Natural killer cell treated with Interleukin-12 subunit alpha and Interleukin-12 subunit beta and Interleukin-15 and Interleukin-18, amount 100 ng/mL, for 72 hours (primary cell): ENCODE data around the gene PGBD4. TPM values are rescaled to one million over a fixed set of nuclear protein-coding genes. Genes with fewer than 3 reads are reported as not detected.
"Not testable (repeated sequence)": the region's sequence is repeated elsewhere in the genome, so short reads cannot be mapped to it uniquely, and the experiment has no call there.

Experiments
- ATAC-seq, 2 donors: fragments of 150-1000 bp; cut with Tn5 transposase in 1 of 2; sonication (Bioruptor Pico), chemical (Tn5 transposase) in 1 of 2; 2 replicates each; pipeline ENCODE4 v1.10.0; 2021
- DNase-seq: peaks from one replicate; pipeline ENCODE4 v3.0.0; 2022; ENCODE audit warnings: low spot score
- H3K27ac Mint-ChIP-seq, 2 donors: 1 replicate in 1 of 2; 2 replicates in 1 of 2; pipeline ENCODE4 v1.8.0; 2022; ENCODE audit warnings: mixed read lengths in 2 of 2, mild to moderate bottlenecking in 1 of 2, moderate library complexity in 1 of 2
- H3K27me3 Mint-ChIP-seq, 2 donors: 1 replicate in 1 of 2; 2 replicates in 1 of 2; pipeline ENCODE4 v1.8.0; 2022; ENCODE audit warnings: mixed read lengths in 2 of 2
- H3K36me3 Mint-ChIP-seq: one replicate; pipeline ENCODE4 v1.8.0; 2022; ENCODE audit warnings: mixed read lengths
- H3K4me1 Mint-ChIP-seq, 2 donors: 1 replicate in 1 of 2; 2 replicates in 1 of 2; pipeline ENCODE4 v1.8.0; 2022; ENCODE audit warnings: low read depth in 2 of 2, mixed read lengths in 2 of 2, mild to moderate bottlenecking in 1 of 2
- H3K4me3 Mint-ChIP-seq: one replicate; pipeline ENCODE4 v1.8.0; 2022; ENCODE audit warnings: mixed read lengths
- H3K9me3 Mint-ChIP-seq: 2 replicates; pipeline ENCODE4 v1.8.0; 2022; ENCODE audit warnings: mixed read lengths
- total RNA-seq, 2 donors: library from RNA; stranded (reverse); gene quantifications; one replicate each; pipeline ENCODE4 v1.2.3, GENCODE V29; 2022

PGBD4 gene
- total RNA-seq, 2 donors from 2014 or later, result 3.4 to 4.4 TPM

GRCh38 chr15:34085746-34086145 lies 16.1 kb upstream of the PGBD4 start:
- Mint-ChIP-seq H3K27me3 (no peaks in the 10 kb centered on the region), H3K36me3 (peaks cover 4% of the 10 kb centered on the region), H3K9me3 (no peaks in the 10 kb centered on the region), H3K4me3 (no peak overlapping the region), H3K4me1 (no peaks in the 10 kb centered on the region), H3K27ac (no peak overlapping the region)
- ATAC-seq (no peak), DNase-seq (no peak)

GRCh38 chr15:34099914-34100313 lies 2.0 kb upstream of the PGBD4 start:
- peak overlapping the region; percentile 100 for H3K4me3 Mint-ChIP-seq
- H3K4me1 Mint-ChIP-seq, result peaks cover 23 to 39% of the 10 kb centered on the region in 2 donors
- H3K27ac Mint-ChIP-seq, result peak overlapping the region in 1 of 2 donors; percentile 70
- peaks cover 2% of the 10 kb centered on the region for H3K9me3 Mint-ChIP-seq
- no peak for DNase-seq
- ATAC-seq, result no peak
- H3K36me3 Mint-ChIP-seq, result peaks cover 7% of the 10 kb centered on the region
- H3K27me3 Mint-ChIP-seq, result no peaks in the 10 kb centered on the region

GRCh38 chr15:34102175-34102925 lies 467 bp downstream of the PGBD4 start:
- ATAC-seq, result no peak
- no peaks in the 10 kb centered on the region for H3K27me3 Mint-ChIP-seq
- H3K36me3 Mint-ChIP-seq, result peaks cover 7% of the 10 kb centered on the region
- DNase-seq, result no peak
- H3K27ac Mint-ChIP-seq, result peak overlapping the region; percentile 99
- peaks cover 2% of the 10 kb centered on the region for H3K9me3 Mint-ChIP-seq
- peak overlapping the region; percentile 100 for H3K4me3 Mint-ChIP-seq
- peaks cover 23 to 35% of the 10 kb centered on the region in 2 donors for H3K4me1 Mint-ChIP-seq

- peaks cover 2% of the 10 kb centered on the region for H3K9me3 Mint-ChIP-seq
- H3K36me3 Mint-ChIP-seq, result peaks cover 7% of the 10 kb centered on the region
- H3K4me3 Mint-ChIP-seq, result no peak overlapping the region
- no peaks in the 10 kb centered on the region for H3K27me3 Mint-ChIP-seq
- no peak for DNase-seq
- ATAC-seq, result no peak
- H3K4me1 Mint-ChIP-seq, result peaks cover 6 to 15% of the 10 kb centered on the region in 2 donors
- no peak overlapping the region for H3K27ac Mint-ChIP-seq
Measured at GRCh38 chr15:34106423-34106822, 4.5 kb downstream of the PGBD4 start.

GRCh38 chr15:34107315-34107714 lies 5.4 kb downstream of the PGBD4 start:
- Mint-ChIP-seq H3K27me3 (no peaks in the 10 kb centered on the region), H3K4me3 (no peak overlapping the region), H3K9me3 (peaks cover 2% of the 10 kb centered on the region), H3K4me1 (peaks cover 0 to 6% of the 10 kb centered on the region in 2 donors), H3K27ac (no peak overlapping the region), H3K36me3 (no peaks in the 10 kb centered on the region)
- ATAC-seq, result no peak
- DNase-seq, result no peak

GRCh38 chr15:34109797-34110663 lies 8.1 kb downstream of the PGBD4 start:
- Mint-ChIP-seq H3K27ac (no peak overlapping the region), H3K4me1 (no peaks in the 10 kb centered on the region), H3K9me3 (no peaks in the 10 kb centered on the region), H3K4me3 (no peak overlapping the region), H3K36me3 (no peaks in the 10 kb centered on the region), H3K27me3 (peaks cover 5 to 12% of the 10 kb centered on the region in 2 donors)
- DNase-seq, result no peak
- no peak for ATAC-seq

GRCh38 chr15:34111488-34111887 lies 9.6 kb downstream of the PGBD4 start:
- ATAC-seq, result no peak
- Mint-ChIP-seq H3K27me3 (peaks cover 5 to 12% of the 10 kb centered on the region in 2 donors), H3K4me3 (no peak overlapping the region), H3K4me1 (no peaks in the 10 kb centered on the region), H3K9me3 (no peaks in the 10 kb centered on the region), H3K27ac (no peak overlapping the region), H3K36me3 (no peaks in the 10 kb centered on the region)
- DNase-seq, result no peak

GRCh38 chr15:34114215-34114614 lies 12.3 kb downstream of the PGBD4 start:
- ATAC-seq (no peak), DNase-seq (no peak)
- Mint-ChIP-seq H3K27ac (no peak overlapping the region), H3K27me3 (peaks cover 8 to 19% of the 10 kb centered on the region in 2 donors), H3K9me3 (no peaks in the 10 kb centered on the region), H3K4me3 (no peak overlapping the region), H3K4me1 (no peaks in the 10 kb centered on the region), H3K36me3 (no peaks in the 10 kb centered on the region)

GRCh38 chr15:34114739-34115138 lies 12.9 kb downstream of the PGBD4 start:
- Mint-ChIP-seq H3K36me3 (no peaks in the 10 kb centered on the region), H3K27ac (no peak overlapping the region), H3K4me1 (no peaks in the 10 kb centered on the region), H3K27me3 (peaks cover 8 to 19% of the 10 kb centered on the region in 2 donors), H3K4me3 (no peak overlapping the region), H3K9me3 (no peaks in the 10 kb centered on the region)
- ATAC-seq, result no peak
- DNase-seq, result no peak

GRCh38 chr15:34116620-34117019 lies 14.7 kb downstream of the PGBD4 start:
- no peak overlapping the region for H3K27ac Mint-ChIP-seq
- H3K9me3 Mint-ChIP-seq, result no peaks in the 10 kb centered on the region
- H3K36me3 Mint-ChIP-seq, result no peaks in the 10 kb centered on the region
- H3K4me3 Mint-ChIP-seq, result no peak overlapping the region
- no peaks in the 10 kb centered on the region for H3K4me1 Mint-ChIP-seq
- no peak for ATAC-seq
- DNase-seq, result no peak
- H3K27me3 Mint-ChIP-seq, result peaks cover 16 to 29% of the 10 kb centered on the region in 2 donors

- no peak overlapping the region for H3K4me3 Mint-ChIP-seq
Measured at GRCh38 chr15:34119291-34119690, 17.4 kb downstream of the PGBD4 start.

GRCh38 chr15:34120420-34120819 lies 18.5 kb downstream of the PGBD4 start:
- H3K4me1 Mint-ChIP-seq, H3K4me3 Mint-ChIP-seq, DNase-seq, H3K36me3 Mint-ChIP-seq, H3K9me3 Mint-ChIP-seq, ATAC-seq, H3K27ac Mint-ChIP-seq: not testable (repeated sequence)
- H3K27me3 Mint-ChIP-seq, result peaks cover 16 to 17% of the 10 kb centered on the region in 2 donors

More at GRCh38 chr15:34119291-34119690, 17.4 kb downstream of the PGBD4 start:
- Mint-ChIP-seq H3K4me1 (no peaks in the 10 kb centered on the region), H3K27me3 (peaks cover 17 to 19% of the 10 kb centered on the region in 2 donors), H3K27ac (no peak overlapping the region), H3K9me3 (no peaks in the 10 kb centered on the region), H3K36me3 (no peaks in the 10 kb centered on the region)
- DNase-seq, result no peak
- ATAC-seq, result no peak

GRCh38 chr15:34121786-34122185 lies 19.9 kb downstream of the PGBD4 start:
- not testable (repeated sequence) for H3K9me3 Mint-ChIP-seq, H3K36me3 Mint-ChIP-seq, H3K4me1 Mint-ChIP-seq, H3K27ac Mint-ChIP-seq, ATAC-seq, DNase-seq, H3K4me3 Mint-ChIP-seq
- peaks cover 16 to 17% of the 10 kb centered on the region in 2 donors for H3K27me3 Mint-ChIP-seq

- H3K4me1 Mint-ChIP-seq, result peaks cover 0 to 2% of the 10 kb centered on the region in 2 donors
- H3K9me3 Mint-ChIP-seq, result no peaks in the 10 kb centered on the region
- no peak for ATAC-seq
- H3K4me3 Mint-ChIP-seq, result no peak overlapping the region
- DNase-seq, result no peak
- peaks cover 10 to 16% of the 10 kb centered on the region in 2 donors for H3K27me3 Mint-ChIP-seq
- no peaks in the 10 kb centered on the region for H3K36me3 Mint-ChIP-seq
- no peak overlapping the region for H3K27ac Mint-ChIP-seq
Measured at GRCh38 chr15:34122771-34123183, 20.9 kb downstream of the PGBD4 start.
